GM12891 (cell line): Measurements from ENCODE around the gene SOBP.

Source experiments
- DNase-seq: peaks from one replicate; pipeline ENCODE4 v3.0.0; 2011; ENCODE audit warnings: low spot score; ENCODE audit not compliant: insufficient read length
- FAIRE-seq: peaks from 2 replicates; lab custom pipeline; 2011; peaks lifted over from hg19 to GRCh38; lab: Jason Lieb, UNC
- PAX5 ChIP-seq: IDR thresholded peaks from 2 replicates; pipeline ENCODE4 v1.6.1; 2011; ENCODE audit warnings: low read length, moderate library complexity, mild to moderate bottlenecking; ENCODE audit not compliant: insufficient read depth, severe bottlenecking
- POLR2A ChIP-seq: IDR thresholded peaks from 2 replicates; pipeline ENCODE4 v1.6.1; 2011; ENCODE audit warnings: low read depth, low read length, control low read depth
- POLR2AphosphoS5 ChIP-seq: IDR thresholded peaks from 2 replicates; pipeline ENCODE4 v1.6.1; 2011; ENCODE audit warnings: low read depth, low read length, control low read depth
- POU2F2 ChIP-seq: IDR thresholded peaks from 2 replicates; pipeline ENCODE4 v1.6.1; 2011; ENCODE audit warnings: low read depth, mild to moderate bottlenecking, control low read depth, low read length, moderate library complexity
- SPI1 ChIP-seq: IDR thresholded peaks from 2 replicates; pipeline ENCODE4 v1.6.1; 2011; ENCODE audit warnings: low read depth, low read length, control low read depth
- TAF1 ChIP-seq: IDR thresholded peaks from 2 replicates; pipeline ENCODE4 v1.6.1; 2011; ENCODE audit warnings: low read depth, low read length, control low read depth

SOBP gene

DNA sequence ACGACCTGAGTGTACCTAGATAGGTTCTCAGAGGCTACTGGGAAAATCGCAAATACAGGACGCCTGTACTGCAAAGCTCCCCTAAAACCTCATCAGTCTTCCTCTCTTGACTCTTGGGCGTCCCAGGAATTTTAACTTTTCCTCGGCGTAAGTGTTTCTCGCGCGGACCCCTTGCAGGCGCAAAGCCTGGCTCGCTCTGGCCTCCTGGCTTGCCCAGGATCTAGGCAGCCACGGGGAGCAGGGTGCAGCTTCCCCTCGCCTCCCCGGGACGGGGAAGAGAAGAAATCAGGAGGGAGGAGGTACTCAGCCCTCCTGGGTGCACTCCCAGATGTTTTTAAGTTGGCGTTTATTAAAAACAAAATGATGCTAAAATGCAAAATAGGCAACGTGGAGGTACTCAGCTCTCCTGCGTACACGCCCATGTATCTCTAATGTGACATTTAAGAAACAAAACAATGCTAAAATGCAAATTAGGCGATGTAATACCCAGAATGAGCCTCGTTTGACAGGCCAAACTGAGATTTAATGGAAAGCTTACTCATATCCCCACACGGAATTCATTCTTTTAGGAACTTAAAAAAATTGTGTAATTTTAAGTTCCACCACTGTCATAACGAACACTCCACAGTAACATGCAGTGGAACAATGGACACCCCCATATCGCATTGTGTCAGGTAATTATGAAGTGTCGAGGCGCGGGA is 1.6 kb upstream of the SOBP start:
- TF ChIP-seq POLR2A (no peak), SPI1 (no peak), PAX5 (no peak), POLR2AphosphoS5 (no peak), TAF1 (no peak), POU2F2 (no peak)
- FAIRE-seq (peak; percentile 40), DNase-seq (peak; percentile 7)

- DNase-seq (peak; percentile 36), FAIRE-seq (no peak)
- no peak for TF ChIP-seq TAF1
- no peak for TF ChIP-seq PAX5
- no peak for TF ChIP-seq SPI1
- no peak for TF ChIP-seq POLR2A
- no peak for TF ChIP-seq POU2F2
- TF ChIP-seq POLR2AphosphoS5: no peak
Observed at GRCh38 chr6:107488875-107489635, 862 bp upstream of the SOBP start.

DNA sequence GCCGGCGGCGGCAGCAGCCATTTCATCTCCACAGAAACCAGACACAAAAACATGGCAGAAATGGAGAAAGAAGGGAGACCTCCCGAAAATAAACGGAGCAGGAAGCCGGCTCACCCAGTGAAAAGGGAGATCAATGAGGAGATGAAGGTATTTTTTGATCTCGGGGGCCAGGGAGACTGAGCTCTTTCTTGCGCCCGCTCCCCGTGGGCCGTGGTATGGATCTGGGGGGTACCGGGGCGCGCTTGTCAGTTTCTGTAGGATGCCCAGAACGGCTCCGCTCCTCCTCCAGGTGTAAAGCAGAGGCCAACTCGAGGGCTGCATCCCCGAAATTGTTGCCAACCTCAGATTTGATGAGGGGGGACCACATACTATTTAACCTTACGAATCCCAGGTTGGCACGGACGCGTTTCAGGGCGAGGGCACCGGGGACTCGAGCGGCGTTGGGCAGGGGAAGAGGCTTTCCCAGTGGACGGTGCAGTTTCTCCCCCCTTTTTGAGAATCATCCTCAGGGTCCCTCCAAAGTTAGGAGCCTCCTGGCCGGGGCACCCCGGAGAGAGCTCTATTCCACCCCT is 735 bp downstream of the SOBP start:
- DNase-seq (peak; percentile 19), FAIRE-seq (no peak)
- no peak for TF ChIP-seq PAX5
- TF ChIP-seq POLR2AphosphoS5: no peak
- no peak for TF ChIP-seq POLR2A
- TF ChIP-seq TAF1: no peak
- no peak for TF ChIP-seq SPI1
- no peak for TF ChIP-seq POU2F2

GRCh38 chr6:107491138-107491609 is 1.3 kb downstream of the SOBP start:
- TF ChIP-seq POLR2A: no peak
- TF ChIP-seq PAX5: no peak
- TF ChIP-seq POU2F2: no peak
- no peak for TF ChIP-seq SPI1
- no peak for TF ChIP-seq TAF1
- TF ChIP-seq POLR2AphosphoS5: no peak
- peak; percentile 11 for DNase-seq
- peak; percentile 33 for FAIRE-seq

GRCh38 chr6:107491760-107492660 is 2.1 kb downstream of the SOBP start:
- peak; percentile 28 for FAIRE-seq
- TF ChIP-seq TAF1: no peak
- TF ChIP-seq POU2F2: no peak
- TF ChIP-seq SPI1: no peak
- TF ChIP-seq POLR2AphosphoS5: no peak
- no peak for TF ChIP-seq POLR2A
- TF ChIP-seq PAX5: no peak
- DNase-seq: no peak

DNA sequence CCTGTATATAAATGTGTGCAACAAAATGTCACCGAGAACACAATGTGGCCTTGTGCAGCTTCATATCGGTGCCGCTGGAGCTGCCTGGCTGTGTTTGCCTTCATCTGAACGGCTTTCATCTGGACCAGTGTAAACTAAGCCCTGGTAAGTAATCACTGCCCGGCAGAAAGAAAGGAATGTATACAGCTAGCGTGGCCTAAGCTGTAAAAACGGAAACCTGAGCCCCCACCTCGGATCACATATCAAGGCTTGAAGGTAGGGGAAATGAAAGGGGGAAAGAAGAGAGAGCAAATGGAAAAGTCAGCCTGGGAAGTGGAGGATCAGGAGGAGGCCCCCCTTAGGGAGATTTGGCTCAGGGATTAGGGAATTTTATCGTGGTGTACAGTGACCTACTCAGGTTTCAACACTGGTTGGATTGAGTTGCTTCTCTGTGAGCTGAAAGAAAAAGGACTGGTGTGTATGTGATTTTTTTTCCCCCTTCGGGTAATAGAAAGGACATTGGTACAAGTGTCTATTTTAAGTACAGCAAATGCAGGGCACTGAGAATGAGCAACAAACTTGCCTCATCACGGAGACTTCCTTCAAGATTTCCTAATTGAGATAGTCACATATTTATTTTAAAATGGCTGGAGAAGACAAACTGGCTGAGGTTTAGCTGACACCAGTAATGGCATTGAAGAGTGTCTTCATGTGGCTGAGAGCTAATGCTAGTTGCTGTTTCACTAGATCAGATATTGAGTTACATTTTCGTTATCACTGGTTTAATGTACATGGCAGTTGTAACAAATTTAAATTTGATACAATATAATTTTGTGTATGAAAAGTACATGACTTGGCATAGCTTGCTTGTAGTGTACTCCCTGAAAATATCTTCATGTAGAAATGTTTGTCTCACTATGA is 3.5 kb downstream of the SOBP start:
- DNase-seq (no peak), FAIRE-seq (no peak)
- no peak for TF ChIP-seq TAF1
- no peak for TF ChIP-seq SPI1
- no peak for TF ChIP-seq POLR2AphosphoS5
- TF ChIP-seq PAX5: no peak
- TF ChIP-seq POU2F2: no peak
- no peak for TF ChIP-seq POLR2A

GRCh38 chr6:107495196-107495643 is 5.3 kb downstream of the SOBP start:
- no peak for TF ChIP-seq TAF1
- FAIRE-seq: no peak

GRCh38 chr6:107495971-107496370 is 6.1 kb downstream of the SOBP start:
- no peak for FAIRE-seq

More at GRCh38 chr6:107495196-107495643, 5.3 kb downstream of the SOBP start:
- no peak for DNase-seq

More at GRCh38 chr6:107495971-107496370, 6.1 kb downstream of the SOBP start:
- TF ChIP-seq POLR2AphosphoS5: no peak
- no peak for TF ChIP-seq TAF1
- no peak for TF ChIP-seq POLR2A
- no peak for TF ChIP-seq SPI1
- no peak for TF ChIP-seq POU2F2
- no peak for TF ChIP-seq PAX5
- no peak for DNase-seq
